ENCODE measurements around the gene SRSF3.
"Not testable (repeated sequence)": the region's sequence is repeated elsewhere in the genome, so short reads cannot be mapped to it uniquely, and the experiment has no call there.

The SRSF3 gene

GRCh38 chr6:36594029-36594815 lies at the start of gene SRSF3:
Gene SRSF3, plus strand, starts transcription at chr6:36594362. Its CDS starts 2,401 bp downstream, at chr6:36596763.
- peak; percentile 98 for DNase-seq

- no peak for DNase-seq
Measured at GRCh38 chr6:36545767-36546307, 48.3 kb upstream of the SRSF3 start.

GRCh38 chr6:36546308-36546919 lies 47.7 kb upstream of the SRSF3 start:
- DNase-seq: no peak

- DNase-seq: peak; percentile 93
Measured at GRCh38 chr6:36546920-36547645, 47.1 kb upstream of the SRSF3 start, which contains the start of gene STK38. Gene STK38, minus strand, starts transcription at chr6:36547479. Its CDS starts 7,277 bp downstream, at chr6:36540202.

- DNase-seq: no peak
Measured at GRCh38 chr6:36547646-36548400, 46.3 kb upstream of the SRSF3 start.

GRCh38 chr6:36548401-36548743 lies 45.8 kb upstream of the SRSF3 start:
- no peak for DNase-seq

GRCh38 chr6:36550473-36551000 lies 43.6 kb upstream of the SRSF3 start:
- DNase-seq: no peak

- DNase-seq: no peak
Measured at GRCh38 chr6:36555750-36556252, 38.4 kb upstream of the SRSF3 start.

GRCh38 chr6:36556281-36556680 lies 37.9 kb upstream of the SRSF3 start:
- DNase-seq: no peak

GRCh38 chr6:36559011-36559793 lies 35.0 kb upstream of the SRSF3 start:
- no peak for DNase-seq

- DNase-seq: no peak
Measured at GRCh38 chr6:36560822-36561221, 33.3 kb upstream of the SRSF3 start.

GRCh38 chr6:36563237-36563927 lies 30.8 kb upstream of the SRSF3 start:
- no peak for DNase-seq

- DNase-seq: no peak
Measured at GRCh38 chr6:36563928-36564284, 30.3 kb upstream of the SRSF3 start.

- DNase-seq: no peak
Measured at GRCh38 chr6:36566418-36566905, 27.7 kb upstream of the SRSF3 start.

GRCh38 chr6:36570264-36570663 lies 23.9 kb upstream of the SRSF3 start:
- no peak for DNase-seq

GRCh38 chr6:36571122-36572043 lies 22.8 kb upstream of the SRSF3 start:
- no peak for DNase-seq

- DNase-seq: not testable (repeated sequence)
Measured at GRCh38 chr6:36572353-36573311, 21.5 kb upstream of the SRSF3 start.

GRCh38 chr6:36574679-36575078 lies 19.5 kb upstream of the SRSF3 start:
- DNase-seq: no peak
